OCI-LY3 (cell line): Measurements from ENCODE around the gene LRP5.

Source experiments
- H2AFZ ChIP-seq: fragments of 200-600, 300-600 bp; shearing (Covaris generic); 2 replicates; pipeline ENCODE4 v1.6.0; 2014; ENCODE audit warnings: antibody characterized with exemption, low read depth, low read length
- H3K27ac ChIP-seq: fragments of 200-600, 300-600 bp; sonication (generic); 2 replicates; pipeline ENCODE4 v1.5.1; 2014; ENCODE audit warnings: mild to moderate bottlenecking, low read length, moderate library complexity, mixed read lengths
- H3K27me3 ChIP-seq: fragments of 200-600, 300-600 bp; sonication (generic); 2 replicates; pipeline ENCODE4 v1.6.1; 2014; ENCODE audit warnings: low read depth, low read length, mixed read lengths
- H3K36me3 ChIP-seq: fragments of 200-600, 300-600 bp; sonication (generic); replicated peaks from 2 replicates; pipeline ENCODE3; 2014; ENCODE audit warnings: low read depth, low read length, mixed read lengths
- H3K4me1 ChIP-seq: fragments of 300-600, 200-600 bp; sonication (generic); 2 replicates; pipeline ENCODE4 v1.6.1; 2014; ENCODE audit warnings: low read length, mixed read lengths
- H3K4me2 ChIP-seq: fragments of 200-600, 300-600 bp; sonication (generic); 2 replicates; pipeline ENCODE4 v1.6.1; 2014; ENCODE audit warnings: low read length, mixed read lengths
- H3K4me3 ChIP-seq: fragments of 300-600, 200-600 bp; sonication (generic); 2 replicates; pipeline ENCODE4 v1.5.1; 2014; ENCODE audit warnings: antibody characterized with exemption, mild to moderate bottlenecking, low read length, moderate library complexity
- H3K79me2 ChIP-seq: fragments of 300-600, 200-600 bp; shearing (Covaris generic); 2 replicates; pipeline ENCODE4 v1.6.1; 2014; ENCODE audit warnings: mild to moderate bottlenecking, low read length, mixed read lengths
- H3K9ac ChIP-seq: fragments of 300-600, 200-600 bp; shearing (Covaris generic); 2 replicates; pipeline ENCODE4 v1.6.0; 2014; ENCODE audit warnings: mild to moderate bottlenecking, low read length, moderate library complexity
- H3K9me3 ChIP-seq: fragments of 200-600, 300-600 bp; shearing (Covaris generic); 2 replicates; pipeline ENCODE4 v1.6.1; 2014; ENCODE audit warnings: low read length, mixed read lengths; ENCODE audit not compliant: insufficient read depth
- H4K20me1 ChIP-seq: fragments of 200-600, 300-600 bp; sonication (generic); 2 replicates; pipeline ENCODE4 v1.6.1; 2016; ENCODE audit warnings: low read length, mixed read lengths; ENCODE audit not compliant: insufficient read depth
- EZH2phosphoT487 ChIP-seq: fragments of 200-600 bp; shearing (Covaris generic); IDR thresholded peaks from 2 replicates; pipeline ENCODE4 v1.6.1; 2018; ENCODE audit warnings: antibody characterized with exemption, mixed run types, low read depth
- TF ChIP-seq, protein P1 (sequence below): fragments of 200-600, 300-600 bp; sonication (generic); IDR thresholded peaks from 2 replicates; pipeline ENCODE4 v1.5.1; 2014; ENCODE audit warnings: antibody characterized with exemption, low read length, low read depth

LRP5 gene

DNA sequence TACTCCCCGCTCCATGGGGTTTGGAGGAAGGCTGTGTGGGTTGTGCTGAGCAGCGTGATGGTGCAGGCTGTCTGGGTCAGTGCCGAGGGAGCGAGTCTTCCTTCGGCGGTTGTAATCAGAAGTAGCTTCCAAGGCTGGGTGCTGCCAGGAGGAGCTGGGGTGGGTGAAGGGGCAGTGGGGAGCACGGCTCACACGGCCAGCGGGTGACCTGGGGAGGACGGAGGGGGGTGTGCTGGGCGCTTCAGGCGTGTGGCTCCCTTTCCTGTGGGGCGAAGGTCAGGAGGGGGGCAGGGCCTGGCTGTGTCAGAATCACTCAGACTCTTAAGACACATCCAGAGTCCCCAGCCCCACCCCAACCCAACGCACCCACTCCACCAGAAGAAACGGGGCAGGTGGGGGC, 60.2 kb downstream of the LRP5 start:
- H3K9me3 ChIP-seq, result no peaks in the 10 kb centered on the region
- H3K4me1 ChIP-seq, result peaks cover 46% of the 10 kb centered on the region
- H3K9ac ChIP-seq, result no peak overlapping the region
- H3K27me3 ChIP-seq, result no peaks in the 10 kb centered on the region
- peaks cover 13% of the 10 kb centered on the region for H3K79me2 ChIP-seq
- H3K27ac ChIP-seq, result no peak overlapping the region
- TF ChIP-seq EZH2phosphoT487, result no peak
- TF ChIP-seq, protein P1, sequence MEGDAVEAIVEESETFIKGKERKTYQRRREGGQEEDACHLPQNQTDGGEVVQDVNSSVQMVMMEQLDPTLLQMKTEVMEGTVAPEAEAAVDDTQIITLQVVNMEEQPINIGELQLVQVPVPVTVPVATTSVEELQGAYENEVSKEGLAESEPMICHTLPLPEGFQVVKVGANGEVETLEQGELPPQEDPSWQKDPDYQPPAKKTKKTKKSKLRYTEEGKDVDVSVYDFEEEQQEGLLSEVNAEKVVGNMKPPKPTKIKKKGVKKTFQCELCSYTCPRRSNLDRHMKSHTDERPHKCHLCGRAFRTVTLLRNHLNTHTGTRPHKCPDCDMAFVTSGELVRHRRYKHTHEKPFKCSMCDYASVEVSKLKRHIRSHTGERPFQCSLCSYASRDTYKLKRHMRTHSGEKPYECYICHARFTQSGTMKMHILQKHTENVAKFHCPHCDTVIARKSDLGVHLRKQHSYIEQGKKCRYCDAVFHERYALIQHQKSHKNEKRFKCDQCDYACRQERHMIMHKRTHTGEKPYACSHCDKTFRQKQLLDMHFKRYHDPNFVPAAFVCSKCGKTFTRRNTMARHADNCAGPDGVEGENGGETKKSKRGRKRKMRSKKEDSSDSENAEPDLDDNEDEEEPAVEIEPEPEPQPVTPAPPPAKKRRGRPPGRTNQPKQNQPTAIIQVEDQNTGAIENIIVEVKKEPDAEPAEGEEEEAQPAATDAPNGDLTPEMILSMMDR, result no peak
- H4K20me1 ChIP-seq, result no peaks in the 10 kb centered on the region
- H3K36me3 ChIP-seq, result peaks cover 13% of the 10 kb centered on the region
- no peak overlapping the region for H3K4me3 ChIP-seq
- H2AFZ ChIP-seq, result no peak overlapping the region
- no peak overlapping the region for H3K4me2 ChIP-seq

DNA sequence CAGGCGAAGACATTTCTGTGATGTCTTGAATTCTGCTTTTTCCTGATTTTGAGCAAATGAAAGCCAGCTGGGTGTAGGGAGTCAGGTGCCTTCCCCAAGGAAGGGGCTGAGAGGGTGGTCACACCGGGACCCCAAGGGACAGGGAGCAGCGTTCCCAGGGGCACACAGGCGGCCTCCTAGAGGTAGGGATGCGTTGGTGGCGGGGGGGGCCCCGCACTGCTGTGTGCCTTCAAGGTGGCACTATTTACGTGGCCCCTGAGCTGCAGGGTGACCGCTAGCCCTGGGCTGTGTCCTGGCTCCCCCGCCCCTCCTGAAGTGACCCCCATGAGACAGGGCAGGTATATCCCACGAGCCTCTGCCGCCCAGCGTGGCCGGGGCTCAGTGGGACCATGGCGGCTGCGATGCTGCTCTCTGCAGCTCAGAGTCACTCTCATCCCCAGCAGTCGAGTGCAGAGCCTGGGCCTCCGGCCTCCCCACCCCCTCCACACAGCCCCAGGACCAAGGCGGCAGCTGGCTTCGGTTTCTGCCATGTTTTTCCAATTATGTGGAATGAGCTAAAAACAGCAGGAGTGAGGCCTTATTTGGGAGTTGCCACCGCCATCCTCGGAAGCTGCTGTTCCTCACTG, 60.9 kb downstream of the LRP5 start:
- peaks cover 9% of the 10 kb centered on the region for H3K36me3 ChIP-seq
- no peak overlapping the region for H2AFZ ChIP-seq
- H4K20me1 ChIP-seq, result no peaks in the 10 kb centered on the region
- H3K9ac ChIP-seq, result no peak overlapping the region
- peaks cover 46% of the 10 kb centered on the region for H3K4me1 ChIP-seq
- no peaks in the 10 kb centered on the region for H3K9me3 ChIP-seq
- no peaks in the 10 kb centered on the region for H3K27me3 ChIP-seq
- H3K79me2 ChIP-seq, result peaks cover 13% of the 10 kb centered on the region
- H3K4me2 ChIP-seq, result no peak overlapping the region
- no peak for TF ChIP-seq EZH2phosphoT487
- TF ChIP-seq, protein P1, result no peak
- no peak overlapping the region for H3K4me3 ChIP-seq
- H3K27ac ChIP-seq, result no peak overlapping the region

DNA sequence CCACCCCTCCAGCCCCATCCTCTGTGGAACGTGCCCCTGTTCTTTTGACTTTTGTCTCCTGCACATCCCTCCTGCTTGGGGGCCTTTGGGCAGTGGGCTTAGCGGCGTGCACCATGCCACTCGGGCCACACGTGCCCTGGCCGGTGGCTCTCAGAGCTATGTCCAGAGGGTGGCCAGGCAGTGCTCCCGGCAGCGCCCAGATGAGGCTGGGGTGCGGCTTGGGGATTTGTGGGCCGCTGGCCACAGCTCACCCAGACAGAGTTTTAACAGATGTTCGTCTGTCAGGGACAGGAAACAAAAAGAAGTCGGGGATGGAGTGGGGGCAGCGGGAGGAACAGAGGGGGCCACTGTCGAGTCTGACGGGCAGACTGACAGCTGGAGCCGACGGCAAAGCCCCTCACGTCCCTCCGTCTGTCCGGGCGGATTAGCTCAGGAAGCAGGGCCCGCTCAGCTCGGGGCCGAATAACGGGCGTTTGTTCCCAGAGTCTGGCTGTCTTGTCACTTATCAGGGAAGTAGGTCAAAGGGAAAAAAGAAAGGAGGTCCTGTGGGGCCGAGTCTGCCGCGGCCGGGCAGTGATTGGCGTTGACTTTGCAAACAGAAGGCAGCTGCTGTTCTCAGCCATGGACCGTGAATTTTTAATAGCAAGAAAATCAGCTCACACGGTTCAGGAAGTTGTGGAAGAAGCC, 61.6 kb downstream of the LRP5 start:
- Histone ChIP-seq H3K4me2 (no peak overlapping the region), H3K9ac (no peak overlapping the region), H3K4me1 (peaks cover 39% of the 10 kb centered on the region), H3K9me3 (no peaks in the 10 kb centered on the region), H2AFZ (no peak overlapping the region), H4K20me1 (no peaks in the 10 kb centered on the region), H3K79me2 (peaks cover 13% of the 10 kb centered on the region), H3K27ac (no peak overlapping the region), H3K4me3 (no peak overlapping the region), H3K36me3 (peaks cover 6% of the 10 kb centered on the region), H3K27me3 (no peaks in the 10 kb centered on the region)
- TF ChIP-seq, protein P1, result no peak
- TF ChIP-seq EZH2phosphoT487, result no peak

DNA sequence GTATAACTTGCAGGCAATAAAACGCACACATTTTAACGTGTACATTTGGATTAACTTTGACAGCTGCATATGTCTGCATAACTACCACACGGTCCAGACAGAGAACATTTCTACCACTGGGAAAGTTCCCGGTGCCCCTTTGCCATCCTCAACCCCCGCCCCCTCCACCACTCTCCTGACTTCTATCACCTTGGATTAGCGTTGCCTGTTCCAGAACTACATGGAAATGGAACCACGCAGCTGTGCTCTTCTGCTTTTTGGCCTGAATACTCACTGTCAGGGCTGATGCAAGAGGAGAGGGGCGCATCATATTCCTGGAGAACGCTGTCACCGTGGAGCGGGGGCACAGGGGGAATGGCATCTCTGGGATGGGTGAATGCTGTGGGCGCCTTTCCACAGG, 62.1 kb downstream of the LRP5 start:
- H3K79me2 ChIP-seq, result peaks cover 10% of the 10 kb centered on the region
- no peak overlapping the region for H3K27ac ChIP-seq
- no peak overlapping the region for H3K4me2 ChIP-seq

More for the DNA sequence above, 62.1 kb downstream of the LRP5 start:
- no peak overlapping the region for H3K9ac ChIP-seq
- no peak overlapping the region for H3K4me3 ChIP-seq
- peaks cover 6% of the 10 kb centered on the region for H3K36me3 ChIP-seq
- H4K20me1 ChIP-seq, result no peaks in the 10 kb centered on the region
- H2AFZ ChIP-seq, result no peak overlapping the region
- H3K4me1 ChIP-seq, result peaks cover 34% of the 10 kb centered on the region
- TF ChIP-seq, protein P1, result no peak
- no peak for TF ChIP-seq EZH2phosphoT487
- H3K9me3 ChIP-seq, result no peaks in the 10 kb centered on the region
- H3K27me3 ChIP-seq, result no peaks in the 10 kb centered on the region
